GM18519 (cell line): ENCODE measurements around the gene PTPRC.

Experiments used
- ATAC-seq: cut with Tn5 transposase; IDR thresholded peaks from one replicate; pipeline ENCODE4 v1.9.1; 2021; ENCODE audit warnings: mild to moderate bottlenecking, moderate library complexity; ENCODE audit not compliant: unreplicated experiment, low FRiP score

PTPRC gene

GRCh38 chr1:198798923-198799386, 160.1 kb downstream of the PTPRC start:
- no peak for ATAC-seq

DNA sequence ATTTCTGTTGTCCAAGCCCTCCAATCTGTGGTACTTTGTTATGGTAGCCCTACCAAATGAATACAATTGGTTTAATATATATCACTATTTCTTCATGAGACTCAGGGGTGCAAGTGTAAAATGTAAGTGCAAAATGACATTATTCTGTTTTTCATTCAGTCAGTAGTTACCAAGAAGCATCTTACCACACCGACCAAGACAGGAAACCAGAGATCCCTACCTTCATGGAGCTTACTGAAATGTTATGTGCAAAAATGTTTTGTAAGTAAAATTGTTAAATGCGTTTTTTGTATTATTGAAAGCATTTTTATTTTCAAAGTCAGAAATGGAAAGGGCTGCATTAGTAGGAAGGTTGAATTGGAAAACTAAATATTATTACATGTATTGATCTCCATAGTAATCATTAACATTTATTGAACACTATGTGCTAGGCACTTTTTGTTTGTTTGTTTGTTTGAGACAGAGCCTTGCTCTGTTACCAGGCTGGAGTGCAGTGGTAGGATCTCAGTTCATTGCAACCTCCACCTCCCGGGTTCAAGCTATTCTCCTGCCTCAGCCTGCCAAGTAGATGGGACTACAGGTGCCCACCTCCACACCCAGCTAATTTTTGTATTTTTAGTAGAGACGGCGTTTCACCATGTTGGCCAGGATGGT, 166.8 kb downstream of the PTPRC start:
- no peak for ATAC-seq

- no peak for ATAC-seq
Measured at GRCh38 chr1:198806861-198807260, 168.0 kb downstream of the PTPRC start.
